Stomach smooth muscle (tissue), 2 donors: ENCODE data around the gene CPA5.

Experiments
- H3K27ac ChIP-seq: one replicate; pipeline ENCODE4 v1.7.0; 2013; ENCODE audit warnings: mild to moderate bottlenecking, low read length, inconsistent platforms
- H3K27me3 ChIP-seq, 2 donors: one replicate each; pipeline ENCODE4 v1.7.0; 2013; ENCODE audit warnings: low read length in 2 of 2; ENCODE audit not compliant: insufficient read depth in 2 of 2, control insufficient read depth in 1 of 2
- H3K36me3 ChIP-seq, 2 donors: one replicate each; pipeline ENCODE4 v1.7.0; 2013; ENCODE audit warnings: low read length in 2 of 2; ENCODE audit not compliant: control insufficient read depth in 2 of 2, insufficient read depth in 2 of 2
- H3K4me1 ChIP-seq: one replicate; pipeline ENCODE4 v1.7.0; 2013; ENCODE audit warnings: low read length; ENCODE audit not compliant: control insufficient read depth, insufficient read depth
- H3K4me3 ChIP-seq, 2 donors: one replicate each; pipeline ENCODE4 v1.7.0; 2013; ENCODE audit warnings: low read length in 2 of 2
- H3K9ac ChIP-seq, 2 donors: one replicate each; pipeline ENCODE4 v1.7.0; 2013; ENCODE audit warnings: low read length in 2 of 2, mild to moderate bottlenecking in 1 of 2
- H3K9me3 ChIP-seq, 2 donors: one replicate each; pipeline ENCODE4 v1.7.0; 2013; ENCODE audit warnings: low read length in 2 of 2; ENCODE audit not compliant: control insufficient read depth in 2 of 2
- donor health status: healthy.
- donor health status: Pancreatic carcinoma.

The CPA5 gene

GRCh38 chr7:130360518-130360917 is 15.9 kb downstream of the CPA5 start:
- peaks cover 14% of the 10 kb centered on the region for H3K4me1 ChIP-seq
- H3K36me3 ChIP-seq: no peaks in the 10 kb centered on the region
- H3K27ac ChIP-seq: no peak overlapping the region
- no peaks in the 10 kb centered on the region for H3K9me3 ChIP-seq
- H3K27me3 ChIP-seq: no peaks in the 10 kb centered on the region
- no peak overlapping the region for H3K9ac ChIP-seq
- H3K4me3 ChIP-seq: no peak overlapping the region

- Histone ChIP-seq H3K27me3 (no peaks in the 10 kb centered on the region), H3K27ac (no peak overlapping the region), H3K9me3 (no peaks in the 10 kb centered on the region), H3K36me3 (no peaks in the 10 kb centered on the region), H3K9ac (no peak overlapping the region), H3K4me1 (peaks cover 11% of the 10 kb centered on the region), H3K4me3 (no peak overlapping the region)
These were observed 17.1 kb downstream of the CPA5 start for GRCh38 chr7:130361681-130362080.

GRCh38 chr7:130362251-130362816 is 17.7 kb downstream of the CPA5 start:
- Histone ChIP-seq H3K27me3 (no peaks in the 10 kb centered on the region), H3K4me1 (peaks cover 6% of the 10 kb centered on the region), H3K27ac (no peak overlapping the region), H3K36me3 (no peaks in the 10 kb centered on the region), H3K9ac (no peak overlapping the region), H3K4me3 (no peak overlapping the region), H3K9me3 (no peaks in the 10 kb centered on the region)

GRCh38 chr7:130363026-130363847 is 18.6 kb downstream of the CPA5 start:
- Histone ChIP-seq H3K27ac (no peak overlapping the region), H3K27me3 (no peaks in the 10 kb centered on the region), H3K9me3 (no peaks in the 10 kb centered on the region), H3K4me3 (no peak overlapping the region), H3K36me3 (no peaks in the 10 kb centered on the region), H3K9ac (no peak overlapping the region), H3K4me1 (peaks cover 8% of the 10 kb centered on the region)

GRCh38 chr7:130364451-130364850 is 19.8 kb downstream of the CPA5 start:
- no peaks in the 10 kb centered on the region for H3K36me3 ChIP-seq
- peaks cover 19% of the 10 kb centered on the region for H3K4me1 ChIP-seq
- no peaks in the 10 kb centered on the region for H3K9me3 ChIP-seq
- H3K9ac ChIP-seq: no peak overlapping the region
- no peak overlapping the region for H3K27ac ChIP-seq
- H3K27me3 ChIP-seq: no peaks in the 10 kb centered on the region
- H3K4me3 ChIP-seq: no peak overlapping the region

GRCh38 chr7:130365088-130365487 is 20.5 kb downstream of the CPA5 start:
- Histone ChIP-seq H3K9ac (no peak overlapping the region), H3K36me3 (no peaks in the 10 kb centered on the region), H3K4me1 (peaks cover 25% of the 10 kb centered on the region), H3K4me3 (no peak overlapping the region), H3K27me3 (no peaks in the 10 kb centered on the region), H3K9me3 (no peaks in the 10 kb centered on the region), H3K27ac (no peak overlapping the region)

- H3K4me3 ChIP-seq: no peak overlapping the region
- H3K27ac ChIP-seq: no peak overlapping the region
- no peaks in the 10 kb centered on the region for H3K36me3 ChIP-seq
- peaks cover 29% of the 10 kb centered on the region for H3K4me1 ChIP-seq
- no peak overlapping the region for H3K9ac ChIP-seq
- no peaks in the 10 kb centered on the region for H3K27me3 ChIP-seq
- no peaks in the 10 kb centered on the region for H3K9me3 ChIP-seq
These were observed 21.2 kb downstream of the CPA5 start for GRCh38 chr7:130365511-130366441.

- H3K27me3 ChIP-seq: no peaks in the 10 kb centered on the region
- no peak overlapping the region for H3K27ac ChIP-seq
- H3K4me1 ChIP-seq: peaks cover 35% of the 10 kb centered on the region
These were observed 21.9 kb downstream of the CPA5 start for GRCh38 chr7:130366564-130366963.

GRCh38 chr7:130367088-130367755 is 22.6 kb downstream of the CPA5 start:
- Histone ChIP-seq H3K4me1 (peaks cover 35% of the 10 kb centered on the region), H3K36me3 (no peaks in the 10 kb centered on the region), H3K27me3 (no peaks in the 10 kb centered on the region), H3K4me3 (no peak overlapping the region), H3K9me3 (no peaks in the 10 kb centered on the region), H3K9ac (no peak overlapping the region), H3K27ac (no peak overlapping the region)

More at GRCh38 chr7:130366564-130366963, 21.9 kb downstream of the CPA5 start:
- no peaks in the 10 kb centered on the region for H3K9me3 ChIP-seq
- no peak overlapping the region for H3K4me3 ChIP-seq
- H3K36me3 ChIP-seq: no peaks in the 10 kb centered on the region
- no peak overlapping the region for H3K9ac ChIP-seq
